ENCODE results near the gene SMYD3.

SMYD3 gene

GRCh38 chr1:245772739-245773138 lies 734.3 kb downstream of the SMYD3 start:
- TF ChIP-seq CTCF (IDR thresholded peaks at IDR 0.05; ENCODE audit: insufficient read depth, low read depth, low read length, missing control alignments) = no peak
- no peak overlapping the region for H3K4me3 ChIP-seq (ENCODE audit: low read depth, low read length)
- DNase-seq (ENCODE audit: low read depth) = no peak

DNA sequence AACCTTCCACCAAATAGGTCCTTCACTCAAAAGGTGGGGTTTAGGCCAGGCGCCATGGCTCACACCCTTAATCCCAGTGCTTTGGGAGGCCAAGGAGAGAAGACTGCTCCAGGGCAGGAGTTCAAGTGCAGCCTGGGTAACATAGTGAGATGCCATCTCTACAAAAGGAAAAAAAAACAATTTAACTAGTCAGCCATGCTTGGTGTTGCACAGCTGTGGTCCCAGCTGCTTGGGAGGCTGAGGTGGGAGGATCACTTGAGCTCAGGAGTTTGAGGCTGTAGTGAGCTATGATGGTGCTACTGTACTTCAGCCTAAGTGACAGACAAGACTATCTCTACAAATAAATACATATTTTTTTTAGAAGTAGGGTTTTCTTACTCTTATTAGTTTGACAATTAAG lies 734.8 kb downstream of the SMYD3 start:
- no peak for DNase-seq (ENCODE audit: low read depth)
- TF ChIP-seq CTCF (IDR thresholded peaks at IDR 0.05; ENCODE audit: insufficient read depth, low read depth, low read length, missing control alignments) = no peak
- H3K4me3 ChIP-seq (ENCODE audit: low read depth, low read length) = no peak overlapping the region

DNA sequence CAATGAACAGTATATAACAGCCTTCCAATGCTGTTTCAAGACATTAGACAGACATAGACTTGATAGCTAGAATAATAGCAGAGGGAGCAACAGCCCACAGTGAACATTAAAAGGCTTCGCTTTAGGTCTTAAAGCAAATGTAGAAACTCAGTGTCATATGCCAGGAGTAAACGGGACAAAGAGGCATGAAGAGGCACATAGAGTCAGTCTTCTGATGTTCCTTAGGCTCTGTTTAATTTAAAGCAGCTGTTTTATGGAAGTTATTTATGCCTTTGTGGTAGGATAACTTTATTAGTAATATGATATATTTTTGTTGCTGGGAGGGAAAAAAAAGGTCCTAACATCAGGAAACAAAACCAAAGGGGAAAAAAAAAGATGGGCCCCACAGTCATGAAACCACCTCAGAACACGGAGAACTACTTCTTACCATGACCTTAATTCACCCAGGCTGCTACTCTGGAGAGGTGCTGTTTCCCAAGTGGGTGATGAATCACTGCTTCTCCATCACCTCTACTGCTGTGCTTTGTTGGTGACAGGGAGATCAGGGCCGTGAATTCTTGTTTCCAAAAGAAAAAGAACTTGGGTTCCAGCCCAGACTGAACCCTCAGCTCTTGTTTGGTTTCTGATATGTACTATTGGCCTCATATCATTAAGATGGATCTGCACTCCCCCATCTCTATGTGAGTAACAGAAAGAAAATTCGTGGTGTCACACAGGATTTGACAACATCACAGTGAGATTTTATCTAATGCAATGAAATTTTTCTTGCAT lies 735.4 kb downstream of the SMYD3 start:
- DNase-seq (ENCODE audit: low read depth) = no peak
- no peak for TF ChIP-seq CTCF (IDR thresholded peaks at IDR 0.05; ENCODE audit: insufficient read depth, low read depth, low read length, missing control alignments)
- H3K4me3 ChIP-seq (ENCODE audit: low read depth, low read length) = no peak overlapping the region

GRCh38 chr1:245770156-245770555 lies 736.9 kb downstream of the SMYD3 start:
- no peak for DNase-seq (ENCODE audit: low read depth)
- H3K4me3 ChIP-seq (ENCODE audit: low read depth, low read length) = no peak overlapping the region
- no peak for TF ChIP-seq CTCF (IDR thresholded peaks at IDR 0.05; ENCODE audit: insufficient read depth, low read depth, low read length, missing control alignments)

- H3K4me3 ChIP-seq (ENCODE audit: low read depth, low read length) = no peak overlapping the region
- TF ChIP-seq CTCF (IDR thresholded peaks at IDR 0.05; ENCODE audit: insufficient read depth, low read depth, low read length, missing control alignments) = no peak
- DNase-seq (ENCODE audit: low read depth) = no peak
These were observed 738.5 kb downstream of the SMYD3 start for GRCh38 chr1:245768596-245768995.

DNA sequence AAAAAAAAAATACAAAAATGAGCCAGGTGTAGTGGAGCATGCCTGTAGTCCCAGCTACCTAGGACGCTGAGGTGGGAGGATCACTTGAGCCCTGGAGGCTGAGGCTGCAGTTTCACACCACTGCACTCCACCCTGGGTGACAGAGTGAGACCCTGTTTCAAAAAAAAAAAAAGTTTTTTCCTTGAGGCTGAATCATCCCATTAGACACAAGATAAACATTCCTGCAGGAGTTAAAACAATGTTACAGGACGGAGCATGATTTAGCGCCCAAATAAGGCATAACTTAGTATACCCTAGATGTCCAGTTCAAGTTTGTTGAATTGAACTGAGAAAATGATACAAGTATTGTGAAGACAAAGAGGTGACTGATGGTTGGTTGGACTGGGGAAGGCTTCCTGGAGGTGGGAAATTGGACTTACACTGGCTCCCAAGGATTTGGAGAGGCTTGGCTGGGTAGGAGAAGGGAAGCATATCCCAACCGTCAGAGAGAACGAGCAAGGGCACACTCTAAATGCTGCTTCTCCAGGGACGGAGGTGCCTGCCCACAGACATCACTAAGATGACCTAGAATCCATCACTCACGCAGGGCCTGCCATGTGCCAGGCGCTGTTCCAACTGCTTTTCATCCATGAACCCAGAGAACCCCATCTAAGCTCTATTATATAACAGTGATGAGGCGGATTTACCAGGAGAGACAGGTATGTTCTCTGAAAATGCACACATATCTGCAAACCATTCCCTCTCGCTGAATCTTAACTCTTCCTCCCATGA lies 741.7 kb downstream of the SMYD3 start:
- DNase-seq (ENCODE audit: low read depth) = no peak
- H3K4me3 ChIP-seq (ENCODE audit: low read depth, low read length) = no peak overlapping the region
- TF ChIP-seq CTCF (IDR thresholded peaks at IDR 0.05; ENCODE audit: insufficient read depth, low read depth, low read length, missing control alignments) = no peak
